Body of pancreas (tissue), 4 donors: Measurements from ENCODE around the gene PCNX1.

Experiments used
- CTCF ChIP-seq, 7 experiments: fragments of 450-650 bp in 4 of 7; fragments of 200-600 bp in 3 of 7; sonication (generic) in 3 of 7; IDR thresholded peaks; one replicate each; pipeline ENCODE4 v1.5.1; 2016 to 2019; ENCODE audit warnings: antibody characterized with exemption in 7 of 7
- POLR2A ChIP-seq, 3 donors: fragments of 450-650 bp; IDR thresholded peaks; one replicate each; pipeline ENCODE4 v1.6.1; 2016; ENCODE audit warnings: antibody characterized with exemption in 3 of 3, mild to moderate bottlenecking in 2 of 3

DNA sequence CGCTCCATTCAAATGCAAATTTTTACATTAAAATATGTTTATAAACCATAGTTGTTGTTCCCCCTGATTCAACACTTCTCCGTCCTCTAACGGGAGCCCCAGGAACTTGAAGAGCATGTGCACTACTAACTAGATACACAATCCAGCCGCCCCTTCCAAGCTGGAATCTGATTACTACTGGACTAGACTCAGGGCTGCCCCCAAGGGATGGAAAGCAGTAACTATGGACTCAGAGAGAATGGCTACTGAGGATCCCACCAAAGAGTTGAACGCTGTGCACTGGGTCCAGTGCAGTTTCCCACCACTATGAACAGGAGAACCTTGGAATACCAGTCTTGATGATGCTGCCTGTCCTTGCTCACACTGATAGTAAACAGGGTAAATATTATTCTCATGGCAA lies 48.6 kb upstream of the PCNX1 start:
- TF ChIP-seq POLR2A (IDR thresholded peaks at IDR 0.05) (no peak), CTCF (IDR thresholded peaks at IDR 0.05) (no peak)
